Prostate gland (tissue), 2 donors: ENCODE measurements around the gene KIAA1614.

Experiments
- POLR2A ChIP-seq: fragments of 450-650 bp; IDR thresholded peaks from one replicate; pipeline ENCODE4 v1.6.1; 2016; ENCODE audit warnings: antibody characterized with exemption, mild to moderate bottlenecking
- POLR2AphosphoS5 ChIP-seq: sonication (generic); formaldehyde crosslinking; IDR thresholded peaks from one replicate; pipeline ENCODE4 v1.6.1; 2017; ENCODE audit warnings: antibody characterized with exemption
- TF ChIP-seq, protein P1 (sequence below), 4 experiments: fragments of 200-600 bp in 2 of 4; fragments of 450-650 bp in 2 of 4; sonication (generic) in 2 of 4; IDR thresholded peaks; 1 replicate in 3 of 4; 2 replicates in 1 of 4; pipeline ENCODE4 v1.5.1; 2016 to 2019; ENCODE audit warnings: antibody characterized with exemption in 4 of 4, mild to moderate bottlenecking in 2 of 4, moderate library complexity in 2 of 4

DNA sequence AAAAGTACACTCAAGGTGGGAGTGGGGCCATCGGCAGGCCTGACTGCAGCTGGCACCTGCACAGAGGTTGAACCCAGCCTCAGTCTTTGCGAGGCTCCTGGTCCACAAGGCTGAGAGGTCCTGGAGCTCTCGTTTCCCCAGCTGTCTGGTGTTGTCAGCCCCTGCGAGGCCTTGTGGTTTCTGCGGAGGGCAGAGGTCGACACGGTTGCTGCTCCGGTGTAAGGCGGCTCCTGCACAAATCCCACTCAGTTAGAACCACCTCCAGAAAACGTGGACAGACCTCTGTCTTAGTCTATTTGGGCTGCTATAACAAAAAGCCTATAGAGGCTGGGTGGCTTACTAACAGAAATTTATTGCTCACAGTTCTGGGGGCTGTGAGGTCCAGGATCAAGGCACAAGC lies 5.8 kb downstream of the KIAA1614 start:
- TF ChIP-seq, protein P1, sequence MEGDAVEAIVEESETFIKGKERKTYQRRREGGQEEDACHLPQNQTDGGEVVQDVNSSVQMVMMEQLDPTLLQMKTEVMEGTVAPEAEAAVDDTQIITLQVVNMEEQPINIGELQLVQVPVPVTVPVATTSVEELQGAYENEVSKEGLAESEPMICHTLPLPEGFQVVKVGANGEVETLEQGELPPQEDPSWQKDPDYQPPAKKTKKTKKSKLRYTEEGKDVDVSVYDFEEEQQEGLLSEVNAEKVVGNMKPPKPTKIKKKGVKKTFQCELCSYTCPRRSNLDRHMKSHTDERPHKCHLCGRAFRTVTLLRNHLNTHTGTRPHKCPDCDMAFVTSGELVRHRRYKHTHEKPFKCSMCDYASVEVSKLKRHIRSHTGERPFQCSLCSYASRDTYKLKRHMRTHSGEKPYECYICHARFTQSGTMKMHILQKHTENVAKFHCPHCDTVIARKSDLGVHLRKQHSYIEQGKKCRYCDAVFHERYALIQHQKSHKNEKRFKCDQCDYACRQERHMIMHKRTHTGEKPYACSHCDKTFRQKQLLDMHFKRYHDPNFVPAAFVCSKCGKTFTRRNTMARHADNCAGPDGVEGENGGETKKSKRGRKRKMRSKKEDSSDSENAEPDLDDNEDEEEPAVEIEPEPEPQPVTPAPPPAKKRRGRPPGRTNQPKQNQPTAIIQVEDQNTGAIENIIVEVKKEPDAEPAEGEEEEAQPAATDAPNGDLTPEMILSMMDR (IDR thresholded peaks at IDR 0.05), result no peak
- TF ChIP-seq POLR2A, result no peak
- TF ChIP-seq POLR2AphosphoS5, result no peak
